HG03342 (cell line): ENCODE data around the gene DUSP19.

Experiments
- ATAC-seq: cut with Tn5 transposase; IDR thresholded peaks from one replicate; pipeline ENCODE4 v1.9.1; 2021; ENCODE audit warnings: mild to moderate bottlenecking, moderate library complexity; ENCODE audit not compliant: unreplicated experiment

DUSP19 gene

DNA sequence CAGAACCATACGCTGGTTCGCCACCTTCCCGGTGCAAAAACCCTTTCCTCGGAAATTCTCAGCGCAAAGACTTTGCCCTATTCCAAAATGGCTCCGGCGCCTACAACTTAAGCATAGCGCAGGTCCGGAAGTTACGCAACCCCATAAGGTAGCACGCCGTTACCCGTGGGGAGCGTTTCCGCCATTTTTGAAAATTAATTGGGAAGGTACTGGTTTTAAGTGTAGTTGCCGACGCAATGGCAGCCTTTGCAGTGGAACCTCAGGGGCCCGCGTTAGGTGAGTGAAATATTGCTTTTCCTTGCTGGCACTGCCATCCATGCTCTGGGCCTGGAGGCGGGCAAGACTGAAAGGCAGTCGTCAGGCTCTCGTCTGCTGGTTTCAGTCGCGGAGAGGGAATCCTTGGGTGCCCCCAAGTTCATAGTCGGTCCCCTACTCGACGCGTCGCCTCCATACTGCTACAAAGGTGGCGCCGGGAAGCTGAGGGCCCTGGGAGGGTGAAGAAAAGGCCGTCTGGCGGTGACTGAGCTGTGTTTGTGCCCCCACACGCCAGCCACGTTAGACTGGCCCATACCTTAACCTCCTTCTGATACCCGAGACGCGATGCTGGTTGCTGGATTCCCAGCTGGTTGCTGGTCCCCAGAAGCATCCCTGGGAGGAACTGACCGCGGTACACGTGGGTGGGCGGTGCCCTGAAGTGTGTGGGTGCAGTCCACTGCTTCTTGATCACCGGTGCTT is 45.8 kb downstream of the DUSP19 start, which contains the start of gene NUP35:
NUP35 (plus strand) TSS at position 222 of the 735 bp plus-strand sequence; CDS start at position 237, 15 bp downstream.
- ATAC-seq: peak; percentile 89

DNA sequence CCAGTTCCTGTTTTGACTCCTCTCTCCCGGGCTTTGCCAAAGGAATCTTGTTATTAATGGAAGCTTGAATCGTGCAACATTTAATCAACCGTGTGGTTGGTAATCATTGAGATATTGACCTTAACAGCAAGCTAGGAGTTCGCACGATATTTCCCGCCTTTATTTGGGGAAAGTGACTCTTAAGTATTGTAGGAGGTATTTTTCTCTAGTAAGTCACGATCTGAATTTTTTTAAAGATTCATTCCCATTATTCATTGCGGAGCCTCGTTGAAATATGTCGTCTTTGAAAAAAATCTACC is 46.4 kb downstream of the DUSP19 start:
- ATAC-seq: no peak

DNA sequence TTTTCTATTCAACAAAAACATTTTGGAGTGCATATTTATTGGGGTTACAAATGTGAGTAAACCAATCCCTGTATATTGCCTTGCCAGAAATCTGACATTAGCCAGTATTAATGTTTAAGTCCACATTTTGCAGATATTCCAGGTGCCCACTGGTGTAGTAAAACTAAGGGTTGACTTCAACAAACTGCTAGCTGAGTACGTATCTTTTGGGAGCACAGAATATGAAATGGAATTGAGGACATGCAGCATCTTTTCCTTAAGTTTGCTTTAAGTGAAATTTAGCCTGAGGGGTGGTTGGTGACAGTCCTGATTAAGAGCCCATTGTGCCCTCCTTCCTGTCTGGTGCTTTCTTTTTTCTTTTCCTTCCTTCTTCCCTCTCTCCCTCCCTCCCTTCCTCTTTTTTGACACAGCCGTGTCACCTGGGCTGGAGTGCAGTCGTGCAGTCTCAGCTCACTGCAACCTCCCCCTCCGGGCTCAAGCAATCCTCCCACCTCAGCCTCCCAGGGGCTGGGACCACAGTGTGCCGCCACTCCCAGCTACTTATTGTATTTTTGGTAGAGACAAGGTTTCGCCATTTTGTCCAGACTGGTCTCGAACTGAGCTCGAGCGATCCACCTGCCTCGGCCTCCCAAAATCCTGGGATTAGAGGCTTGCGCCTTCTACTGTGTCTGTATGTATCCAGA is 47.3 kb downstream of the DUSP19 start:
- no peak for ATAC-seq

DNA sequence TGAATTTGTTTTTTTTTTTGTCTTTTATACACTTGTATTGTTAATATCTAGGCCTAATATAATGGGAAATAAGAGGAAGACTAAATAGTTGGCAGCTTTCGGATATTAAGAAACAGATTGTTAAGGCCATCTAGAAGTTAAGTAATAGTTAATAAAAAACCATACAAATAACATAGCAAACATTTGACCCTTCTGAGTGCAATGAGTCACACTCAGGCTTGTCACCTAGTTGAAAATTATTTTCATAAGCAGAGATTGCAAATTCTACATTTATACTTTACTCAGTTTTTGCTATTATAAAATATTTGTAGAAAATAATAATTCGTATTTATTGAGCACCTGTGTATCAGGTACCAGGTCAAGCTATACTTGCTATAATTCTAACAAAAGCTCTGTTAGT is 48.1 kb downstream of the DUSP19 start:
- ATAC-seq: no peak

DNA sequence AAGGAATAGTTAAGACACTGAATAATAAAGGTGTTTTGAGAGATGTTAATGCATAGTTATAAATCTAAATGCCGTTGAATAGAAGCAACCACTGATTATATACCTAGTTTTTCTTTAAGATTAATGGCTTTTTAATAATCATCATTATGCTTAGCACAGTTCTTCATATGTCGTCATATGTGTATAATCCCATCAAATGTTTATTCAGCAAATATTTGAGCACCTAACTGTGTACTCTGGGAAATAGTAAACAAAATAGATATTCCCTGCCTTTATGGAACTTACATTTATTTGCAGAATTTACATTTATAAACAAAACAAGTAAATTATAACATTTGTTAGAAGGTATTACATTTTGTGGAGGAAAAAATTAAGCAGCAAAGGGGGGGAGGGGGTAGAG is 55.5 kb downstream of the DUSP19 start:
- no peak for ATAC-seq

DNA sequence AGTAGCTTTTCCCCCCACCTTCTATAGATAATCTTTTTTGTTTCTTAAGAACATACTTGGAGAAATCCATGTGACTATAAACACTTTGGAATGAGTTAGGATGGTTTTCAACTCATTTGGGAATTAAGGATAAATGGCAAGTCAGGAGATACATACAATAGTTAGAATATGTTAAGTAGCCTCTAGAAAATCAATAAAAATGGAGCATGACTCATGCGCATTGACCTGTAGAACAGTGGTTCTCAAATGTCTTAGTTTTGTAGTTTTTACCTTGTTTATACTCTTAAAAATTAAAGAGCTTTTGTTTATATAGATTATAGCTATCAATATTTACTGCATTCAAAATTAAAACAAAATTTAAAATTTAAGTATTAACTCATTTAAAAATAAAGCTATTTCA is 70.4 kb downstream of the DUSP19 start:
- no peak for ATAC-seq

DNA sequence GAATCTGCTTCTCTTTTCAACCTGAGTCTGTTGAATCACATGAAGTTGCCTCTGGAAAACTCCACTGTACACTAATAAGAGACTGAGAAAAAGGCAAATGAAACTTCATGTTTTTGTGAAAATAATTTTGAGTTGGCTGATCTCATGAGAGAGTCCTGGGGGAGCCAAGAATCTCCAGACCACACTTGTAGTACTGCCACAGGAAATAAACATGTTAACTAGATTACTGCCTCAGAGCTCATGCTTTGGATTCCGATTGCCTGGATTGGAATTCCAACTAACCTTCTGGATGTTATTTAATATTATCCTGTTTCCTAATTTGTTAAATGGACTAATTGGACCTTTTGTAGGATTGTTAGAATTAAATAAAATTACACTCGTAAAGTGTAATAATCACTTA is 70.9 kb downstream of the DUSP19 start:
- ATAC-seq: no peak
